HCT116 (cell line): Measurements from ENCODE around the gene GFPT2.

Source experiments
- EZH2 ChIP-seq: fragments of 200-600 bp; sonication (generic); IDR thresholded peaks from 2 replicates; pipeline ENCODE4 v1.6.1; 2017; ENCODE audit warnings: antibody characterized with exemption, mixed run types
- FOSL1 ChIP-seq: IDR thresholded peaks from 2 replicates; pipeline ENCODE4 v1.6.1; 2012; ENCODE audit warnings: low read depth
- JUND ChIP-seq: IDR thresholded peaks from 2 replicates; pipeline ENCODE4 v1.6.1; 2012
- POLR2AphosphoS5 ChIP-seq: IDR thresholded peaks from 2 replicates; pipeline ENCODE4 v1.6.1; 2011; ENCODE audit warnings: mild to moderate bottlenecking, low read depth, low read length, moderate library complexity
- RAD21 ChIP-seq: IDR thresholded peaks from 2 replicates; pipeline ENCODE4 v1.6.1; 2012; ENCODE audit warnings: low read depth, mild to moderate bottlenecking
- SP1 ChIP-seq: IDR thresholded peaks from 2 replicates; pipeline ENCODE4 v1.6.1; 2012; ENCODE audit warnings: low read depth
- SRF ChIP-seq: IDR thresholded peaks from 2 replicates; pipeline ENCODE4 v1.6.1; 2012; ENCODE audit warnings: low read depth
- ZNF274 ChIP-seq: fragments of 200-500 bp; sonication (Bioruptor generic); IDR thresholded peaks from 2 replicates; pipeline ENCODE4 v1.6.1; 2014; ENCODE audit warnings: mild to moderate bottlenecking, low read depth, low read length, inconsistent platforms
- TF ChIP-seq, protein P1 (sequence below): IDR thresholded peaks from 2 replicates; pipeline ENCODE4 v1.6.1; 2012
- TF ChIP-seq, protein P2 (sequence below), 3 experiments: fragments of 200-600 bp in 1 of 3; sonication (generic) in 1 of 3; IDR thresholded peaks in 2 of 3; conservative IDR thresholded peaks in 1 of 3; 2 replicates each; pipeline ENCODE4 v1.5.1; 2012 to 2017; ENCODE audit warnings: low read depth in 2 of 3, low read length in 2 of 3, antibody characterized with exemption in 1 of 3, borderline replicate concordance in 1 of 3, control low read depth in 1 of 3, mild to moderate bottlenecking in 1 of 3, mixed read lengths in 1 of 3, mixed run types in 1 of 3, moderate library complexity in 1 of 3; ENCODE audit not compliant: insufficient read depth in 1 of 3
- TF ChIP-seq, protein P3 (sequence below): IDR thresholded peaks from 2 replicates; pipeline ENCODE4 v1.6.1; 2012; ENCODE audit warnings: low read depth

DNA sequence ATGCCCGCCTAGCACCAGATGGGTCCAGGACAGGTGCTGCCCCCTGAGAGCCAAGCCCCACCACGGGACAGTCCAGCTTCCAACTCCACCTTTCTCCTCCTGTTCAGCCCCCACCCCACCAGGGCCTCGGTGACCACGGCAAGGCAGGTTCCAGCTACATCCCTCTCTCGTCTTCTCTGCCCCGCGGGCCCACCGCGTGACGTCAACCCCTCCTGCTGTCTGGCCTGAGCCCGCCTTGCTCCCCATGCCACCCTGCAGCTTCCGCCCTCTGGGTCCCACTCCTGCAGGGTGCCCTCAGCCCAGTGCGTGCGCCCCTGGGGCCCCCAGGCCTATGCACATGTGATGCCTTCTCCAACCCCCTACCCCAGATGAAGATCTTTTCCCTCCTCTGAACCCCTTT lies 6.8 kb downstream of the GFPT2 start:
- TF ChIP-seq, protein P1, sequence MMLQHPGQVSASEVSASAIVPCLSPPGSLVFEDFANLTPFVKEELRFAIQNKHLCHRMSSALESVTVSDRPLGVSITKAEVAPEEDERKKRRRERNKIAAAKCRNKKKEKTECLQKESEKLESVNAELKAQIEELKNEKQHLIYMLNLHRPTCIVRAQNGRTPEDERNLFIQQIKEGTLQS = no peak
- TF ChIP-seq, protein P2, sequence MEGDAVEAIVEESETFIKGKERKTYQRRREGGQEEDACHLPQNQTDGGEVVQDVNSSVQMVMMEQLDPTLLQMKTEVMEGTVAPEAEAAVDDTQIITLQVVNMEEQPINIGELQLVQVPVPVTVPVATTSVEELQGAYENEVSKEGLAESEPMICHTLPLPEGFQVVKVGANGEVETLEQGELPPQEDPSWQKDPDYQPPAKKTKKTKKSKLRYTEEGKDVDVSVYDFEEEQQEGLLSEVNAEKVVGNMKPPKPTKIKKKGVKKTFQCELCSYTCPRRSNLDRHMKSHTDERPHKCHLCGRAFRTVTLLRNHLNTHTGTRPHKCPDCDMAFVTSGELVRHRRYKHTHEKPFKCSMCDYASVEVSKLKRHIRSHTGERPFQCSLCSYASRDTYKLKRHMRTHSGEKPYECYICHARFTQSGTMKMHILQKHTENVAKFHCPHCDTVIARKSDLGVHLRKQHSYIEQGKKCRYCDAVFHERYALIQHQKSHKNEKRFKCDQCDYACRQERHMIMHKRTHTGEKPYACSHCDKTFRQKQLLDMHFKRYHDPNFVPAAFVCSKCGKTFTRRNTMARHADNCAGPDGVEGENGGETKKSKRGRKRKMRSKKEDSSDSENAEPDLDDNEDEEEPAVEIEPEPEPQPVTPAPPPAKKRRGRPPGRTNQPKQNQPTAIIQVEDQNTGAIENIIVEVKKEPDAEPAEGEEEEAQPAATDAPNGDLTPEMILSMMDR (IDR thresholded peaks at IDR 0.05 in 2 of 3, conservative IDR thresholded peaks at IDR 0.05 in 1 of 3; ENCODE audit: borderline replicate concordance in 1 of 3, insufficient read depth in 1 of 3, low read depth in 2 of 3, low read length in 2 of 3) = no peak
- TF ChIP-seq POLR2AphosphoS5 (no peak), FOSL1 (no peak), RAD21 (no peak), JUND (no peak), SRF (no peak), ZNF274 (no peak), EZH2 (no peak), SP1 (no peak)
- TF ChIP-seq, protein P3, sequence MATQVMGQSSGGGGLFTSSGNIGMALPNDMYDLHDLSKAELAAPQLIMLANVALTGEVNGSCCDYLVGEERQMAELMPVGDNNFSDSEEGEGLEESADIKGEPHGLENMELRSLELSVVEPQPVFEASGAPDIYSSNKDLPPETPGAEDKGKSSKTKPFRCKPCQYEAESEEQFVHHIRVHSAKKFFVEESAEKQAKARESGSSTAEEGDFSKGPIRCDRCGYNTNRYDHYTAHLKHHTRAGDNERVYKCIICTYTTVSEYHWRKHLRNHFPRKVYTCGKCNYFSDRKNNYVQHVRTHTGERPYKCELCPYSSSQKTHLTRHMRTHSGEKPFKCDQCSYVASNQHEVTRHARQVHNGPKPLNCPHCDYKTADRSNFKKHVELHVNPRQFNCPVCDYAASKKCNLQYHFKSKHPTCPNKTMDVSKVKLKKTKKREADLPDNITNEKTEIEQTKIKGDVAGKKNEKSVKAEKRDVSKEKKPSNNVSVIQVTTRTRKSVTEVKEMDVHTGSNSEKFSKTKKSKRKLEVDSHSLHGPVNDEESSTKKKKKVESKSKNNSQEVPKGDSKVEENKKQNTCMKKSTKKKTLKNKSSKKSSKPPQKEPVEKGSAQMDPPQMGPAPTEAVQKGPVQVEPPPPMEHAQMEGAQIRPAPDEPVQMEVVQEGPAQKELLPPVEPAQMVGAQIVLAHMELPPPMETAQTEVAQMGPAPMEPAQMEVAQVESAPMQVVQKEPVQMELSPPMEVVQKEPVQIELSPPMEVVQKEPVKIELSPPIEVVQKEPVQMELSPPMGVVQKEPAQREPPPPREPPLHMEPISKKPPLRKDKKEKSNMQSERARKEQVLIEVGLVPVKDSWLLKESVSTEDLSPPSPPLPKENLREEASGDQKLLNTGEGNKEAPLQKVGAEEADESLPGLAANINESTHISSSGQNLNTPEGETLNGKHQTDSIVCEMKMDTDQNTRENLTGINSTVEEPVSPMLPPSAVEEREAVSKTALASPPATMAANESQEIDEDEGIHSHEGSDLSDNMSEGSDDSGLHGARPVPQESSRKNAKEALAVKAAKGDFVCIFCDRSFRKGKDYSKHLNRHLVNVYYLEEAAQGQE = no peak
